Kidney epithelial cell (primary cell): Measurements from ENCODE around the gene MYRIP. TPM values are rescaled to one million over a fixed set of nuclear protein-coding genes. Genes with fewer than 3 reads are reported as not detected.

Source experiments
- DNase-seq: peaks from one replicate; pipeline ENCODE4 v3.0.0-alpha.2; 2010; ENCODE audit warnings: low read depth
- H3K27me3 ChIP-seq: 2 replicates; pipeline ENCODE4 v1.6.0; 2011; ENCODE audit warnings: low read length; ENCODE audit not compliant: control insufficient read depth, insufficient read depth
- H3K36me3 ChIP-seq: 2 replicates; pipeline ENCODE4 v1.5.1; 2011; ENCODE audit warnings: low read length; ENCODE audit not compliant: control insufficient read depth, insufficient read depth
- H3K4me3 ChIP-seq: 2 replicates; pipeline ENCODE4 v1.5.1; 2011; ENCODE audit warnings: low read depth, mild to moderate bottlenecking, control low read depth, low read length
- CTCF ChIP-seq: IDR thresholded peaks from 2 replicates; pipeline ENCODE4 v1.5.1; 2011; ENCODE audit warnings: mild to moderate bottlenecking, moderate library complexity, low read length, control low read depth, inconsistent platforms; ENCODE audit not compliant: insufficient read depth, poor library complexity, severe bottlenecking
- total RNA-seq: library from RNA; depleted of rRNA; stranded (reverse); fragments of >200 nt; gene quantifications from 2 replicates; pipeline ENCODE4 v1.2.3, GENCODE V29; 2015

Gene MYRIP
- total RNA-seq, 1 donor from 2014 or later, result 0.04 TPM

- no peaks in the 10 kb centered on the region for H3K27me3 ChIP-seq
- TF ChIP-seq CTCF, result no peak
- no peaks in the 10 kb centered on the region for H3K36me3 ChIP-seq
- H3K4me3 ChIP-seq, result no peak overlapping the region
- DNase-seq, result no peak
Observed at GRCh38 chr3:40108643-40109042, 299.2 kb downstream of the MYRIP start.

GRCh38 chr3:40109641-40110490 is 300.5 kb downstream of the MYRIP start:
- peak; percentile 43 for TF ChIP-seq CTCF
- DNase-seq, result no peak
- no peaks in the 10 kb centered on the region for H3K36me3 ChIP-seq
- H3K4me3 ChIP-seq, result no peak overlapping the region
- H3K27me3 ChIP-seq, result no peaks in the 10 kb centered on the region

GRCh38 chr3:40116478-40117177 is 307.2 kb downstream of the MYRIP start:
- H3K36me3 ChIP-seq, result no peaks in the 10 kb centered on the region
- TF ChIP-seq CTCF, result no peak
- DNase-seq, result peak; percentile 44
- no peak overlapping the region for H3K4me3 ChIP-seq
- no peaks in the 10 kb centered on the region for H3K27me3 ChIP-seq

- Histone ChIP-seq H3K36me3 (no peaks in the 10 kb centered on the region), H3K4me3 (no peak overlapping the region), H3K27me3 (no peaks in the 10 kb centered on the region)
- no peak for TF ChIP-seq CTCF
- no peak for DNase-seq
Observed at GRCh38 chr3:40118091-40118490, 308.7 kb downstream of the MYRIP start.

GRCh38 chr3:40120067-40120692 is 310.8 kb downstream of the MYRIP start:
- no peaks in the 10 kb centered on the region for H3K36me3 ChIP-seq
- TF ChIP-seq CTCF, result no peak
- no peak for DNase-seq
- H3K4me3 ChIP-seq, result no peak overlapping the region
- H3K27me3 ChIP-seq, result no peaks in the 10 kb centered on the region
